ENCODE measurements around the gene ISM2. TPM values are rescaled to one million over a fixed set of nuclear protein-coding genes. Genes with fewer than 3 reads are reported as not detected.
A peak's percentile ranks its signal among the peaks of the same experiment; 100 is the strongest.

The ISM2 gene
- total RNA-seq, 3 donors from 2014 or later: 0.32 to 0.59 TPM; not detected in 1

DNA sequence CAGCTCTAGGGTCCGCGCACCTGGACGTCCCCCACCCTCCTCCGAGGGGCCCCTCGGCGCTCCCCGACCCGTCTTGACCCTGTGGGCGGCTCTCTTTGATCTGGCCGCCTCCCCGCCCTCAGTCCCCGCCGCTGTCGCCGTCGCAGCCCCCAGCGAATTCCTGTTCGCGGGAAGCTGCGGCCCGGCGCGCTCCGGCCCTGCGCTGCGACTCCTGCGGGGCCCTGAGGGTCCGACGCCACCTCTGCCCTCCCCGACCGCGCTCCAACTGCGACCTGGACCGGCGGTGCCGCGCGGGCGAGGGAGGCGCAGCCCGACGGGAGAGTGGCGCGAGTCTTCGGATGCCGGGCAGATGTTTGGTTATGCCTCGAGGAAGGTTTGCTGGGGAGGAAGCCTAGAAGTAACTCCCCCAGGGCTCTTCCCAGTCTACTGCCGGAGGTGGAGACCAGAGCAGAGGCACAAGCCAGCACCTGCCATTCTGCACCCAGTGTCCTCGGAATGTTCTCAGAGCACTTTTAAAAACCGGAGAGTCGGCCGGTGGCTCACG lies 440 bp upstream of the ISM2 start:
- TF ChIP-seq CTCF (IDR thresholded peaks at IDR 0.05) (no peak), POLR2A (IDR thresholded peaks at IDR 0.05) (no peak), POLR2AphosphoS5 (IDR thresholded peaks at IDR 0.05) (no peak)
- Histone ChIP-seq H3K27me3 (peaks cover 0 to 16% of the 10 kb centered on the region in 2 donors), H3K4me3 (peak overlapping the region; percentile 35 to 79 (median 55)), H3K27ac (no peak overlapping the region), H3K36me3 (no peaks in the 10 kb centered on the region), H3K4me1 (peaks cover 0 to 10% of the 10 kb centered on the region in 2 donors), H3K9me3 (peaks cover 0 to 7% of the 10 kb centered on the region in 2 donors)
- DNase-seq (ENCODE audit: low spot score in 2 of 2): no peak
- intact Hi-C loops (cut with DNase I; ENCODE audit: low total_unique reads): no loop called here

DNA sequence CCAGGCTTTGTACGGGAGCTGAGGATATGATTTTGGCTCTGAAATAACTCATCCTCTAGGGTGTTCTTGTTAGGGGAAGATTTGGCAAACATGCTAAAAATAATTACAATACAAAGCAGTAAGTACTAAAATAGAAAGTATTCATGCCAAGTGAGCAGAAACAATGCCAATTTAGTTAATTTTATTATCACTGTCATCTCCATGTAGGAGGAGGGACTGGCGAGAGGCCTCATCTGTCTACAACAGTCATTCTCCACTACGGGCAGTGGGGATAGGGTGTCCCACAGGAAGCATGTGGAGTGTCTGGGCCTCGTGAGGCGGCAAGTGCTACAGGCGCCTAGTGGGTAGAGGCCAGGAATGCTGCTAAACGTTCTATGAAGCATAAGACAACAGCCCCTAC lies 3.3 kb downstream of the ISM2 start:
- H3K27ac ChIP-seq: no peak overlapping the region
- no peak overlapping the region for H3K4me3 ChIP-seq
- peaks cover 0 to 10% of the 10 kb centered on the region in 2 donors for H3K4me1 ChIP-seq
- H3K36me3 ChIP-seq: no peaks in the 10 kb centered on the region
- H3K9me3 ChIP-seq: no peaks in the 10 kb centered on the region
- peaks cover 0 to 16% of the 10 kb centered on the region in 2 donors for H3K27me3 ChIP-seq
- intact Hi-C loops (cut with DNase I; ENCODE audit: low total_unique reads): no loop called here
- TF ChIP-seq POLR2AphosphoS5 (IDR thresholded peaks at IDR 0.05) (no peak), POLR2A (IDR thresholded peaks at IDR 0.05) (no peak), CTCF (IDR thresholded peaks at IDR 0.05) (no peak)
- DNase-seq (ENCODE audit: low spot score in 2 of 2): no peak

- H3K4me1 ChIP-seq: no peaks in the 10 kb centered on the region
- intact Hi-C loops (cut with DNase I; ENCODE audit: low total_unique reads): no loop called here
- DNase-seq (ENCODE audit: low spot score in 2 of 2): no peak
Observed at GRCh38 chr14:77491056-77491455, 7.6 kb downstream of the ISM2 start.

GRCh38 chr14:77490347-77490986 lies 8.1 kb downstream of the ISM2 start:
- Histone ChIP-seq H3K36me3 (no peaks in the 10 kb centered on the region), H3K4me3 (no peak overlapping the region), H3K27me3 (no peaks in the 10 kb centered on the region), H3K4me1 (no peaks in the 10 kb centered on the region), H3K9me3 (no peaks in the 10 kb centered on the region), H3K27ac (no peak overlapping the region)
- DNase-seq (ENCODE audit: low spot score in 2 of 2): no peak
- intact Hi-C loops (cut with DNase I; ENCODE audit: low total_unique reads): no loop called here
- no peak for TF ChIP-seq POLR2A (IDR thresholded peaks at IDR 0.05)
- TF ChIP-seq POLR2AphosphoS5 (IDR thresholded peaks at IDR 0.05): no peak
- no peak for TF ChIP-seq CTCF (IDR thresholded peaks at IDR 0.05)

More at GRCh38 chr14:77491056-77491455, 7.6 kb downstream of the ISM2 start:
- Histone ChIP-seq H3K36me3 (no peaks in the 10 kb centered on the region), H3K9me3 (no peaks in the 10 kb centered on the region), H3K4me3 (no peak overlapping the region), H3K27ac (no peak overlapping the region), H3K27me3 (no peaks in the 10 kb centered on the region)
- TF ChIP-seq CTCF (IDR thresholded peaks at IDR 0.05) (no peak), POLR2AphosphoS5 (IDR thresholded peaks at IDR 0.05) (no peak), POLR2A (IDR thresholded peaks at IDR 0.05) (no peak)

DNA sequence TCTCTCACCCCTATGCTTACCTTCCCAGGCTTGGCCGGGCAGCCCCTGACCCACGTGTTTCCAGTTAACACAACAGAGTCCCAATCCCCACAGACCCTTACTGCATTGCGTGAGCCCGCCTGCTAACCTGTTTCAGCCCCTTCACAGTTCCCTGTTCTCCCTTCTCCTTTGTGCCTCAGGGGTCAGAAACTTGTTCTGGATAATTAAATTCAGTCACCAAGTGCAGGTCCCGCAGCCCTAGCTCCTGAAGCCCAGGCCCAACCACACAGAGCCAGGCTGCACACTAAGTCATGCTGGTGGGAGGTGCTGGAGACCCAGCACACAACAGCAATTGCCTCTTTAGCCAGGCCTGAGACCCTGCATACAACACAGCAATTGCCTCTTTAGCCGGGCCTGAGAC lies 9.6 kb downstream of the ISM2 start:
- Histone ChIP-seq H3K36me3 (no peaks in the 10 kb centered on the region), H3K4me3 (no peak overlapping the region), H3K27me3 (no peaks in the 10 kb centered on the region), H3K9me3 (no peaks in the 10 kb centered on the region), H3K27ac (no peak overlapping the region), H3K4me1 (no peaks in the 10 kb centered on the region)
- TF ChIP-seq POLR2AphosphoS5 (IDR thresholded peaks at IDR 0.05) (no peak), POLR2A (IDR thresholded peaks at IDR 0.05) (no peak), CTCF (IDR thresholded peaks at IDR 0.05) (no peak)
- intact Hi-C loops (cut with DNase I; ENCODE audit: low total_unique reads): no loop called here
- no peak for DNase-seq (ENCODE audit: low spot score in 2 of 2)
